ENCODE data around the gene EIF2A.
"Not testable (repeated sequence)": the region's sequence is repeated elsewhere in the genome, so short reads cannot be mapped to it uniquely, and the experiment has no call there.

EIF2A gene

DNA sequence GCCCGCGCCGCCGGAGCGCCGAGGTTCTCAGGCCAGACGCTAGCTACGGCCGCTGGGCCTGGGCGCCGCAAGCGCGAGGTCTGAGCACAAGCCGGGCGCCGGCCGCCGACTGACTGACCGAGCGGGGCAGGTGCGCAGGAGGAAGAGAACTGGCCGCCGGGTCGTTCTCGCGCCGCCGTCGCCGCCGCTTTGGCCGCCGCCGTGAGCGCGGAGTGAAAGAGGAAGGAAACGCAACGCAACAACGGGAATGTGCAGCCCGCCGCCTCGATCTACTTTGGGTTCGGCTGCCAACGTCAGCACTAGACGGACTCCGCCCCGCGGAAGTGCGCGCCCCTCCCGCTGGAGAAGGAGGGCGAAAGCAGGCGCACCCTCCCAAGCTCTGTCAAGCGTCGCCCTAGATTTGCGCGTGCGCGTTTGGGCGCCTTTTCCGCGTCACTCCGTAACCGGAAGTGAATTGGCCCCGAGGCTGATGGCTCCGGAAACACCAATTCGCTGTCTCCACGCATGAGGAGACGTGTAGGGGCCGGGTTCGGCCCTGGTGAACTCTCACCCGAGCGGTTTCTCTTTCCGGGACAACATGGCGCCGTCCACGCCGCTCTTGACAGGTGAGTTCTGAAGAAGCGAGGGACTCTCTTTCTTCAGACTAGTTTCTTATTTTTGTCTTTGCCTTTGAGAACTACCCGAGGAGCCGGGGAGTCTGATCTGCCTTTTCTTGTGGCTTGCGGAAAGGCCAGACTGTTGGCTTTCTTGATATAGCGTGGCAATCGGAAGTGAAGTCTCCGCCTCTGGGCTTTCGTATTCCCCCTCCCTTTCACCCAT, at the start of gene EIF2A, which contains the start of gene SERP1:
EIF2A (plus strand) TSS at position 562 of the 819 bp plus-strand sequence; CDS start at position 578, 16 bp downstream.
SERP1 (minus strand) TSS at position 271 of the 819 bp plus-strand sequence. CDS start 361 bp downstream, outside the sequence.
- DNase-seq (ENCODE audit: low read depth): peak; percentile 98
- H3K4me3 ChIP-seq (ENCODE audit: low read depth, low read length): peak within 1 kb of the TSS; percentile 78

DNA sequence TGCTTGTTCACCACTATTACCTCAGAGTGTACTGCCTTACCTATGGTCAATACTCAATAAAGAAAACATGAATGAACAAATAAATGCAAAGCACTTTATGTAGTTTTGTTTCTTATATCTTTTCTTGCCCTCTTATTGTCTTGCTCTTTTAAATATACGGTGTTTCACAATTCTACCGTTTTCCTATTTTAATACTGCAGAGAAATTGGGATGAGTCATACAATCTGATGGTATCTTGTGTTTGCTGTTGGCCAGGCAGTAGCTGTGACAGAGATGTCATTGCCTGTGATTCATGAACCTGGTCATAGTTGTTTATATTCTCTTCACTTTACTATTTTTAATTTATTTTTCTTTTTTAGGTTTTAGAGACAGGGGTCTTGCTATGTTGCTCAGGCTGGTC, 48.6 kb upstream of the EIF2A start:
- H3K4me3 ChIP-seq (ENCODE audit: low read depth, low read length): no peak overlapping the region
- TF ChIP-seq, protein P1, sequence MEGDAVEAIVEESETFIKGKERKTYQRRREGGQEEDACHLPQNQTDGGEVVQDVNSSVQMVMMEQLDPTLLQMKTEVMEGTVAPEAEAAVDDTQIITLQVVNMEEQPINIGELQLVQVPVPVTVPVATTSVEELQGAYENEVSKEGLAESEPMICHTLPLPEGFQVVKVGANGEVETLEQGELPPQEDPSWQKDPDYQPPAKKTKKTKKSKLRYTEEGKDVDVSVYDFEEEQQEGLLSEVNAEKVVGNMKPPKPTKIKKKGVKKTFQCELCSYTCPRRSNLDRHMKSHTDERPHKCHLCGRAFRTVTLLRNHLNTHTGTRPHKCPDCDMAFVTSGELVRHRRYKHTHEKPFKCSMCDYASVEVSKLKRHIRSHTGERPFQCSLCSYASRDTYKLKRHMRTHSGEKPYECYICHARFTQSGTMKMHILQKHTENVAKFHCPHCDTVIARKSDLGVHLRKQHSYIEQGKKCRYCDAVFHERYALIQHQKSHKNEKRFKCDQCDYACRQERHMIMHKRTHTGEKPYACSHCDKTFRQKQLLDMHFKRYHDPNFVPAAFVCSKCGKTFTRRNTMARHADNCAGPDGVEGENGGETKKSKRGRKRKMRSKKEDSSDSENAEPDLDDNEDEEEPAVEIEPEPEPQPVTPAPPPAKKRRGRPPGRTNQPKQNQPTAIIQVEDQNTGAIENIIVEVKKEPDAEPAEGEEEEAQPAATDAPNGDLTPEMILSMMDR (IDR thresholded peaks at IDR 0.05; ENCODE audit: low read depth, low read length, missing control alignments): no peak
- no peak for DNase-seq (ENCODE audit: low read depth)

More for the DNA sequence above, at the start of gene EIF2A, which contains the start of gene SERP1:
- TF ChIP-seq, protein P1 (IDR thresholded peaks at IDR 0.05; ENCODE audit: low read depth, low read length, missing control alignments): no peak

DNA sequence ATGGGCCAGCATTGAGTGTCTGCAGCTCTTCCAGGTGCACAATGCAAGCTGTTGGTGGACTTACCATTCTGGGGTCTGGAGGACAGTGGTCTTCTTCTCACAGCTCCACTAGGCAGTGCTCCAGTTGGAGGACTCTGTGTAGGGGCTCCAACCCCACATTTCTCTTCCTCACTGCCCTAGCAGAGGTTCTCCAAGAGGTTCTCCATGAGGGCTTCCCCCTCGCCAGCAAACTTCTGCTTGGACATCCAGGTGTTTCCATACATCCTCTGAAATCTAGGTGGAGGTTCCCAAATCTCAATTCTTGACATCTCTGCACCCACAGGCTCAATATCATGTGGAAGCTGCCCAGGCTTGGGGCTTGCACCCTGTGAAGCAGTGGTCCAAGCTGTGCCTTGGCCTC, 45.6 kb upstream of the EIF2A start:
- H3K4me3 ChIP-seq (ENCODE audit: low read depth, low read length); DNase-seq (ENCODE audit: low read depth): not testable (repeated sequence)

DNA sequence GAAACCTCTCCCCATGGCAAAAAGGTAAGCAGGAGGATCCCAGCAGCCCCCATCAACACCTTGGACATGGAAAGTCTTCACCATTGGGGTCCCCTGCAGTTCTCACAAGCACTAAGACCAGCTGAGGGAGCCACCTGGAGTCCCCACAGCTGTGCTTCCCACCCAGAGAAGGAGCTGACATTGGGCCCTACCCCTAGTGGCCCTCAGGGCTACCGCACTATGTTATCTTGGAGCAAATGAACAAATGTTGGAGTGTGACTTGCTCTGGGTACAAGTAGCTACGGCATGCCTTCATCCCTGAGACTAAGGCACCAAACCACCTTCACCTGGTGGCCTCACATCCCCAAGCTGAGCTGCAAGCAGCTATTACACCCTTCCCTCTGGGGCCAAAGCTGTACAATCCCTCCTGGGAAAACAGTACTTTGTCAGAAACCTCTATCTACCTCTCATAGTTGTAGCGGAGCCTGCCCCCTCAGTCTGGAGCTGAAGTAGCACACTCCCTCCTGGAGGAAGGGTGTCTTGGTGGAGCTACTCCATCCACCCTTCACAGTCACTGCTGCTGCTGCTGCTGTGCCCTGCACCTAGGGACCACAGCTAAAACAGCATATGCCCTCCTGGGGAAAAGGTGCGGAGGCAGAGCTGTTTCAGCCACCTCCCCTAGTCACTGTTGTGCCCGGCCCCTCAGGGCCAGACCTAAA, 43.0 kb upstream of the EIF2A start:
- no peak for DNase-seq (ENCODE audit: low read depth)
- TF ChIP-seq, protein P1 (IDR thresholded peaks at IDR 0.05; ENCODE audit: low read depth, low read length, missing control alignments): peak; percentile 24

DNA sequence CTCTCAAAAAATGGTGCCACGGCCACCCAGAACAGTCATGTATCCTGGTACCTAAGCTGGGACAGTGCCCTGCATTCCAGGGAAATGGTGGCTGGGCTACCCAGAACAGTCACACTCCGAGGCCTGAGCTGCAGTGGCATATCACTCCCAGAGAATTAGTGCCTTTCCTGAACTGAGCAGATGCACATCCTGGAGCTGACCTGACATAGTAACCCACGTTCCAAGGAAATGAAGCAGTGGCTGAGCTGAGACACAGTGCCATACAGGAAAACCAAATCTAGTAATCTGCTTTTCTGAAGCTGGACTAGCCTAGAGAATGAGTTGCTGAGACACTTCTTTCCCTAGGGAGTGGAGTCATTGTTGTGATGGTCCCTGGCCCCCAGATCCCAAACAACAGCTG, 42.1 kb upstream of the EIF2A start:
- TF ChIP-seq, protein P1 (IDR thresholded peaks at IDR 0.05; ENCODE audit: low read depth, low read length, missing control alignments): no peak
- no peak overlapping the region for H3K4me3 ChIP-seq (ENCODE audit: low read depth, low read length)
- no peak for DNase-seq (ENCODE audit: low read depth)

More for the DNA sequence above, 43.0 kb upstream of the EIF2A start:
- no peak overlapping the region for H3K4me3 ChIP-seq (ENCODE audit: low read depth, low read length)

DNA sequence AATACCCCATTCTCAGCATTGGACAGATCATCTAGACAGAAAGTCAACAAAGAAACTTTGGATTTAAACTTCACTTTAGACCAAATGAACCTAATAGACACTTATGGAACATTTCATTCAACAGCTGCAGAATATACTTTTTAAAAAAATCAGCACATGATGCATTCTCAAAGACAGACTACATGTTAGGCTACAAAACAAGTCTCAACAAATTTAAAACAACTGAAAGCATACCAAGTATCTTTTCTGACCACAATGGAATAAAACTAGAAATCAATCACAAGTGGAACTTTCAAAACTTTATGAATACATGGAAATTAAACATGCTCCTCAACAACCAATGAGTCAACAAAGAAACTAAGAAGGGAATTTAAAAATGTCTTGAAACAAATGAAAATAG, 38.2 kb upstream of the EIF2A start:
- TF ChIP-seq, protein P1 (IDR thresholded peaks at IDR 0.05; ENCODE audit: low read depth, low read length, missing control alignments): no peak
- no peak overlapping the region for H3K4me3 ChIP-seq (ENCODE audit: low read depth, low read length)
- DNase-seq (ENCODE audit: low read depth): no peak

DNA sequence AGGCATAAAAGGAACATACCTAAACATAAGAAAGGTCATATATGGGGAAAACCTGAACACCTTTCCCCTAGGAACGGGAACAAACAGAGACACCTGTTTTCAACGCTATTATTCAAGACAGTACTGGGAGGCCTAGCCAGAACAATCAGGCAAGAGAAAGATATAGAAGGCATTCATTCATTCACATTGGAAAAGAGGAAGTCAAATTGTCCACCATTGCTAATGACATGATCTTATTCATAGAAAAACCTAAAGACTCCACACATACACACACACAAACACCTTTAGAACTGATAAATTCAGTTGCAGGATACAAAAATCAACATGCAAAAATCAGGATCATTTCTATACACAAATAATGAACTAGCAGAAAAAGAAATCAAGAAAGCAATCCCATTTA, 36.8 kb upstream of the EIF2A start:
- H3K4me3 ChIP-seq (ENCODE audit: low read depth, low read length): no peak overlapping the region
- TF ChIP-seq, protein P1 (IDR thresholded peaks at IDR 0.05; ENCODE audit: low read depth, low read length, missing control alignments): no peak
- no peak for DNase-seq (ENCODE audit: low read depth)
